Measurements from ENCODE around the gene ARHGAP27.

The ARHGAP27 gene

GRCh38 chr17:45388604-45389325, 43.9 kb downstream of the ARHGAP27 start:
- no peak overlapping the region for H3K4me3 ChIP-seq (ENCODE audit: low read depth, low read length)

GRCh38 chr17:45387739-45388138, 44.9 kb downstream of the ARHGAP27 start:
- no peak overlapping the region for H3K4me3 ChIP-seq (ENCODE audit: low read depth, low read length)

DNA sequence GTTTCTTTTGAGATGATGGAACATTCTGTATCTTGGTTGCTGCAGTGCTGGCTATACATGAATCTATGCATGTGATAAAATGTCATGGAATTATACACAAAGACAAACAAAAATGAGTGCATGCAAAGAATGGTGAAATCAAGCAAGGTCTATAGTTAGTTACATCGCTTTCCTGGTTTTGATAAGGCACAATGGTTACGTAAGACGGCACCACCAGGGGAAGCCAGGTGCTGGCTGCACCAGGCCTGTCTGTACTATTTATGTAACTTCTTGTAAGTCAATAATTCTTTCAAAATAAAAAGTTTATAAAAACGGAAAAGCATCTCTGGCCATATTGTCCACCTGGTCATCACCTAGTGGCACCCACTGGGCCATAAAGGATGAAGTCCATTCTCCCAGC, 46.5 kb downstream of the ARHGAP27 start:
- no peak overlapping the region for H3K4me3 ChIP-seq (ENCODE audit: low read depth, low read length)

- H3K4me3 ChIP-seq (ENCODE audit: low read depth, low read length) = no peak overlapping the region
Observed at GRCh38 chr17:45385331-45385997, 47.2 kb downstream of the ARHGAP27 start.

- H3K4me3 ChIP-seq (ENCODE audit: low read depth, low read length) = no peak overlapping the region
Observed at GRCh38 chr17:45384789-45385262, 47.8 kb downstream of the ARHGAP27 start.

- H3K4me3 ChIP-seq (ENCODE audit: low read depth, low read length) = no peak overlapping the region
Observed at GRCh38 chr17:45384047-45384788, 48.5 kb downstream of the ARHGAP27 start.

- H3K4me3 ChIP-seq (ENCODE audit: low read depth, low read length) = no peak overlapping the region
Observed at GRCh38 chr17:45383003-45383402, 49.7 kb downstream of the ARHGAP27 start.

GRCh38 chr17:45382226-45382625, 50.4 kb downstream of the ARHGAP27 start:
- H3K4me3 ChIP-seq (ENCODE audit: low read depth, low read length) = no peak overlapping the region

DNA sequence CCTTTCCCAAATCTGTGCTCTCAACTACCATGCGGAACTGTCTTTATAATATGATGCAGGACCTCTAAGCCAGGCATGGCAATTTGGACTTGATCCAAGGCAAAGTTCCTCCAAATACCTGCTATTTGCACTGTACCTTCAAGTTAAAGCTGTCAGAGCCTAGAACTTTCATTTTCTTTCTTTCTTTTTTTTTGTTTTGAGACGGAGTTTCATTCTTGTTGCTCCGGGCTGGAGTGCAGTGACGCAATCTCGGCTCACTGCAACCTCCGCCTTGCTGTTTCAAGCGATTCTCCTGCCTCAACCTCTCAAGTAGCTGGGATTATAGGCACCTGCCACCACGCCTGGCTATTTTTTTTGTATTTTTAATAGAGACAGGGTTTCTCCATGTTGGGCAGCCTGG, 51.7 kb downstream of the ARHGAP27 start:
- no peak overlapping the region for H3K4me3 ChIP-seq (ENCODE audit: low read depth, low read length)

DNA sequence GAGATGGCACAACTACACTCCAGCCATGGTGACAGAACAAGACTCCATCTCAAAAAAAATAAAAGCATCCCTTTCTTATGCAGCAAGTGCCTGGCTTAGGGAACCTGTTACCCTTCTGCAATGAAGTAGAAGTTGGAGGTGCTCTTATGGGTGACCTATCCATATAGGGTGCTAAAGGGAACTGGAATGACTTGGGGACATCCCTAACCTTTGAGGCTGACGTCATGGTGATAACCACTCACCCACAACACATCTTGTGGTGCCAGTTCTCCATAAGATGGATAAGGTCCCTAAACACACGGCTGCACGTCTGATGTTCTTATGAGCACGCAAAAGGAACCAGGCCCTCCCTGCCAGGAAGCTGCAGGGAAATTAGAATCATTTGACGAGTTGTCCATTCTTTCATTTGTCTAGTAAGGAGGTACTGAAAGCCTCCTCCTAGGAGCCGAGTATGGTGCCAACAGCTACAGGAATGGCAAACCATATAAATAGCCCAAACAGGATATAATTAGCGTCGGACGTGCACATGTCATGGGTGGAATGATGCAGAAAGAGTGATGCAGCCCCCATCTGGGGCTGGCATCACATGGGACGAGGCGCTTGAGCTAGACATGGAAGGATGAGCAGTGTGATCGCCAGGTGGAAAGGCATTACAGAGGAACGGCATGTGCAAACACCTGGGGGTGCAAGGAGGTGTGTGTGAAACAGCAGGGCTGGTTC, 52.5 kb downstream of the ARHGAP27 start:
- H3K4me3 ChIP-seq (ENCODE audit: low read depth, low read length) = no peak overlapping the region

DNA sequence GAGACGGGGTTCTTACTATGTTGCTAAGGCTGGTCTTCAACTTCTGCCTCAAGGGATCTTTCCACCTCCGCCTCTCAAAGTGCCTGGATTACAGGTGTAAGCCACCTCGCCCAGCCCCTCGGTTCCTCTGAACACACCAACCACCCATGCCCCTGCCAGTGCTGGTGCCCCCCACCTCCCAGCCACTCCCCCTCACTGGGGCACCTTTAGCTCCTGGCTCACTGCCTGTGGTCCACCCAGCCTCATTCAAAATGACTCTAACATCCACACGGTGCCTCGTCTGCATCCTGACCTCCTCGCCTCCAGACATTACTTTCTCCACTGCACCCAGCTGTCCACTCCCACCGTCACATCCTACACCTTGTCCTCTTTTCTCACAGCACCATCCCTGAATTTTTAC, 55.3 kb downstream of the ARHGAP27 start:
- no peak overlapping the region for H3K4me3 ChIP-seq (ENCODE audit: low read depth, low read length)

DNA sequence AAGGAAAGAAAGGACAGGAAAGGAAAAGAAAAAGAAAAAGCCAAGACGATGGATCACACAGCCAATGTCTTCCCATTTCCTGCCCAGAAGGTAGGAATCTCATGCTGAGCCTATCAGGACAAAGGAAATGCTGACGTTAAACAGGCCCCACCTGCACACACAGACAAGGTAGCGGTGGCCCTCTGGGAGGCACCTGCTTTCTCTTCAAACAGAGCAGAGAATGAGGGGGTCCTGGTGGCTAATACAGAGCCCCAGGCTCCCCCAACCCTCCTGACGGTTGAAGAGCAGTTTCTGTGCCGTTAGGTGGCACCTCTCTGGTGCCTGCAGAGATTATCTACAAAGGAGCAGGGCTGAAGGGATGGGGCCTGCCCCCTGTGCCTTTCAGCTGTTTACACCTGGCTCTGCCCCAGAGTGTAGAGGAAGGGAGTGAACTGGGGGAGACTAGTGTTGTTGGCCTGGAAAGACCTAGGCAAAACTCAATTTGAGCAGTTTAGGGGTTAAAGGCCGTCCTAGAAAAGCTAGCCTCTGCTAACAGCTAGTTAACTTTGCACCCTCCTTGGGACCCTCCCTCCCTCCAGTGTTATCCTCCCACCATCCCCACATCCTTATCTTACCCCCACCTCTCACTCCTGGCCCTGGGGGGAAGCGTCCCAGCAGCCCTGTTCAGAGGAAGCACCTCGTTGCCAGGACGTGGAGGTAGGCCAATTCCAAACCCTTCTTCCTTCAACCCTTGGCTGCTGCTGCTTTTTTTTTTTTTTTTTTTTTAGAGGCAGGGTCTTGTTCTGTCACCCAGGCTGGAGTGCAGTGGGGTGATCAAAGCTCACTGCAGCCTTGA, 56.3 kb downstream of the ARHGAP27 start:
- no peak overlapping the region for H3K4me3 ChIP-seq (ENCODE audit: low read depth, low read length)

DNA sequence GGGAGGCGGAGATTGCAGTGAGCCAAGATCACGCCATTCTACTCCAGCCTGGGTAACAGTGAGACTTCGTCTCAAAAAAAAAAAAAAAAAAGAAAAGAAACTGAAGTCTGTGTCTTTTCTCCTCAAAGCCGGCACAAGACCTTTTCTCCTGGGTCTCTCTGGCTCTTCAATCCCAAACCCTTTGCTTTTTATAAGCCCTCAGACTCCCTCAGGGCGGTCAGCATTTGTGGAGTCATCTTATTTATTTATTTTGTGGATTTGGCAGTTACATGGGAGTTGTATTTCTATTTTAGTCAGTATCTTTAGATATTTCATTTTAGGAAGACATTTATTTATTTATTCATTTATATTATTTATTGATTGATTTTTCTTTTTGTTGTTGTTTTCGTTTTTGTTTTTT, 58.2 kb downstream of the ARHGAP27 start:
- no peak overlapping the region for H3K4me3 ChIP-seq (ENCODE audit: low read depth, low read length)

DNA sequence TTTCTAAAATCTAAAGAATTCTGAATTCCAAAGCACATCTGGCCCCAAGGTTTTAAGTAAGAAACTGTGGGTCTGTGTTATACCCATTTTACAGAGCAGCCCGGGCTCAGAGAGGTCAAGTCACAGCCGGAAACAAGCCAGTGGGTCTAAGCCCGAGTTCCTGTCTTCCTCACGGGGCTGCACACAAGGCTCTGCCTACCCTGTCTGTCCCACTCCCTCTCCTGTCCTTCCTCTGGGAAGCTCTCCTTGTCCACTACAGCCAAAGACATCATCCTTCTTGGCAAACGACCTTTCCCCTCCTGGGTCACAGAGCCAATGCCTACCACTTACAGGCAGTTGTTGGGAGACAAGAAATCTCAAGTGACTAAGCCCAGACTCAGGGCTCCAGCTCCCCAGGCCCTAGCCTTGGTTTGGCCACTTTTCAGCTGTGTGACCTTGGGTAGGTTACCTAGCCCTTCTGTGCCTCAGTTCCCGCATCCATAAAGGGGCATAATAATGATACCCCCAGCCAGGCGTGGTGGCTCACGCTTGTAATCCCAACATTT, 60.3 kb downstream of the ARHGAP27 start:
- H3K4me3 ChIP-seq (ENCODE audit: low read depth, low read length) = no peak overlapping the region

- H3K4me3 ChIP-seq (ENCODE audit: low read depth, low read length) = no peak overlapping the region
Observed at GRCh38 chr17:45371414-45372324, 61.0 kb downstream of the ARHGAP27 start.

GRCh38 chr17:45370949-45371413, 61.7 kb downstream of the ARHGAP27 start:
- H3K4me3 ChIP-seq (ENCODE audit: low read depth, low read length) = no peak overlapping the region

DNA sequence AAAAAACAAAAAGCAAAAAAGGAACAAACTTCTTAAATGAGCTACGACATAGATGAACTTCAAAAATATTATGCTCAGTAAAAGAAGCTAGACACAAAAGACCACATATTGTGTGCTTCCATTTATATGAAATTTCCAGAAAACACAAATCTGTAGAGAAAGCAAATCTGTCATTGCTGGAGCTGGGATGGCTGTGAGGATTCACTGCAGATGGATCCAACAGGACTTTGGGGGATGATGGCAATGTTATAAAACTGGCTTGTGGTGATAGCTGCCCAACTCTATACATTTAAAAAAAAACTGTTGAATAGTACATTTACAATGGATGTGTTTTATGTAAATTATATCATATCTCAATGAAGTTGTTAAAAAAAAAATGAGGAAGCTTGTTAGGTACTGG, 63.2 kb downstream of the ARHGAP27 start:
- no peak overlapping the region for H3K4me3 ChIP-seq (ENCODE audit: low read depth, low read length)

DNA sequence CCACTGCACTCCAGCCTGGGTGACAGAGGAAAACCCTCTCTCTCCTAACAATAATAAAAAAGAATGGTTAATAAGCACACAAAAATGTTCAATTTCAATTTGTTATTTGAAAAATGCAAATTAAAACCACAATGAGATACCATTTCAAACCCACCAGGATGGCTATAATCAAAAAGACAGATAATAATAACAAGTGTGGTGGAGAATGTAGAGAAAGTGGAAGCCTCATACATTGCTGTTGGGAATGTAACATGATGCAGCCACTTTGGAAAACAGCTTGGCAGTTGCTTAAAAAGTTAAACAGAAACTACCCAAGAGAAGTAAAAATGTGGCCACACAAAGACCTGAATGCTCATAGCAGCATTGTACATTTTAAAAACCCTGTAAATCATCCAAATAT, 64.0 kb downstream of the ARHGAP27 start:
- H3K4me3 ChIP-seq (ENCODE audit: low read depth, low read length) = no peak overlapping the region

DNA sequence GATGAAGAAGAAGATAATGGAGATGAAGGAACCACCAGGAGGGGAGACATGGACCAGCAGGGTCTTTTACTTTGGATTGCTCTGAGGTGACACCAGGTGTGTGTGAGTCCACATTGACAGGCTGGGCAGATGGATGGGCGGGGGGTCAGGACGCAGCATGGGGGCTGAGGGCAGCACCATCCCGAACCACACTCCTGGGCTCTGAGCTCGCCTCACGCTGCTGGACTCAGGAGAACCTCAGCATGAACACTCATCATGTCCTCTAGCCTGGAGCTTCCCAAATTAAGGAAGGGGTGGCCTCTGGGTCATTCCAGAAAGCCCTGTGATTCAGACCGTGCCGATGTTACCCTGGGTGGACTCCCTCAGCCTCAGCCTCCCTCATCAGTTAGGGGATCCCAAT, 65.5 kb downstream of the ARHGAP27 start:
- no peak overlapping the region for H3K4me3 ChIP-seq (ENCODE audit: low read depth, low read length)

Data from iPS-11a (cell line).